ENCODE data around the gene CPA2.

DNA sequence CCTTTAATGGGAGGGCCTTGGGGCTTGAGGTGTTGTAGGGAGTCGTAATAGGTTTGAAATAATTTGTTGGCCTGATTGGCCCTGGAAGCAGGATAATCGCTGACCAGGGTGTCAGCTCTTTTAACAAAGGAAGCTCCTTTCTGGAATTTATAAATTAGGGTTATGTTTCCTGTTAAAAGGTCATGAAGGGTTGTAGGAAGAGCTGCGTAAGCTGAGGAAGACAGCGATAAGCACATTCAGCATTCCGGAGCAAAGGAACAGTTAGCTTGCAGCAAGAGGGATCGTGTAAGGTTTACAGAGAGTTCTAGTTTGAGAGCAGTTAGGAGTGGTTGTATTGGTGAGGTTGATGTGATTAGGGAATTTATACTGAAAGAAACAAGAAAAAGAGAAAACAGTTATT, 47.6 kb downstream of the CPA2 start:
- no peak for TF ChIP-seq POLR2A (IDR thresholded peaks at IDR 0.05; ENCODE audit: low read depth, low read length)
- no peak for TF ChIP-seq POU2F2 (IDR thresholded peaks at IDR 0.05; ENCODE audit: low read depth, low read length)
- no peak for TF ChIP-seq TAF1 (IDR thresholded peaks at IDR 0.05; ENCODE audit: low read depth, low read length)
- TF ChIP-seq POLR2AphosphoS5 (IDR thresholded peaks at IDR 0.05; ENCODE audit: low read depth, low read length): no peak
- TF ChIP-seq SPI1 (IDR thresholded peaks at IDR 0.05; ENCODE audit: low read depth, low read length): no peak
